Posterior cingulate gyrus (tissue), 11 donors: ENCODE results near the gene MFN1.

Experiments
- DNase-seq, 10 donors: peaks; one replicate each; pipeline versions ENCODE4 v3.0.0 to v3.0.0-alpha.2; 2020 to 2021; ENCODE audit warnings: mixed read lengths in 3 of 10
- intact Hi-C: fragments of 100-400 bp; cut with DNase I; formaldehyde crosslinking; loops from one replicate; pipeline ENCODE4 v1.15.1; 2023

The MFN1 gene

GRCh38 chr3:179425075-179425474 is 77.6 kb downstream of the MFN1 start:
- intact Hi-C loops, result no loop called here
- peak in 6 of 10 donors; percentile 31 to 89 (median 70) for DNase-seq

GRCh38 chr3:179428876-179429548 is 81.5 kb downstream of the MFN1 start:
- intact Hi-C loops, result no loop called here

GRCh38 chr3:179430277-179430870 is 82.9 kb downstream of the MFN1 start:
- intact Hi-C loops, result no loop called here
- DNase-seq, result no peak

More at GRCh38 chr3:179428876-179429548, 81.5 kb downstream of the MFN1 start:
- DNase-seq, result no peak

GRCh38 chr3:179432021-179432420 is 84.5 kb downstream of the MFN1 start:
- DNase-seq, result peak in 2 of 10 donors; percentile 13 to 35
- intact Hi-C loops, result no loop called here

GRCh38 chr3:179432451-179432850 is 84.9 kb downstream of the MFN1 start:
- intact Hi-C loops, result no loop called here
- DNase-seq, result no peak

GRCh38 chr3:179436517-179436916 is 89.0 kb downstream of the MFN1 start:
- intact Hi-C loops, result no loop called here

GRCh38 chr3:179438841-179439240 is 91.3 kb downstream of the MFN1 start:
- no peak for DNase-seq
- intact Hi-C loops, result no loop called here

More at GRCh38 chr3:179436517-179436916, 89.0 kb downstream of the MFN1 start:
- DNase-seq, result no peak
